T-cell (primary cell): ENCODE measurements around the gene FLNB. TPM values are rescaled to one million over a fixed set of nuclear protein-coding genes. Genes with fewer than 3 reads are reported as not detected.

Experiments used
- ATAC-seq, 4 experiments: fragments of 200-7000 bp in 3 of 4; fragments of 150-1000 bp in 1 of 4; cut with Tn5 transposase; replicated peaks in 1 of 4; 1 replicate in 3 of 4; 2 replicates in 1 of 4; pipeline ENCODE4 v1.10.0; 2021; ENCODE audit warnings: moderate library complexity in 3 of 4, mild to moderate bottlenecking in 2 of 4, moderate number of reproducible peaks in 1 of 4
- CTCF ChIA-PET, 2 donors: fragments of 300-600 bp; sonication (Branson Sonifier 250); formaldehyde crosslinking; loops; one replicate each; lab custom pipeline; 2022; ENCODE audit warnings: antibody characterized with exemption in 2 of 2; lab: Charles Lee
- POLR2A ChIA-PET, 2 donors: fragments of 300-600 bp; sonication (Branson Sonifier 250); formaldehyde crosslinking; loops; one replicate each; lab custom pipeline; 2022; ENCODE audit warnings: antibody characterized with exemption in 2 of 2; lab: Charles Lee
- DNase-seq, 35 experiments: peaks; one replicate each; pipeline versions ENCODE4 v3.0.0 to v3.0.0-alpha.2; 2013 to 2023
- H3K27ac ChIP-seq: one replicate; pipeline ENCODE4 v1.5.1; 2013; ENCODE audit warnings: low read length
- H3K27me3 ChIP-seq, 2 experiments: replicated peaks in 1 of 2; 1 replicate in 1 of 2; 2 replicates in 1 of 2; pipeline versions ENCODE4 v1.6.1 to v1.7.0; 2013; ENCODE audit warnings: low read length in 1 of 2, mixed read lengths in 1 of 2; ENCODE audit not compliant: control insufficient read depth in 2 of 2, insufficient read depth in 2 of 2; ENCODE audit errors: extremely low read depth in 1 of 2
- H3K36me3 ChIP-seq, 2 donors: 1 replicate in 1 of 2; 2 replicates in 1 of 2; pipeline versions ENCODE4 v1.6.1 to v1.7.0; 2013; ENCODE audit warnings: low read length in 1 of 2; ENCODE audit not compliant: control insufficient read depth in 2 of 2, insufficient read depth in 1 of 2; ENCODE audit errors: extremely low read depth in 1 of 2
- H3K4me1 ChIP-seq, 2 experiments: 1 replicate in 1 of 2; 2 replicates in 1 of 2; pipeline versions ENCODE4 v1.6.1 to v1.7.0; 2013; ENCODE audit warnings: low read length in 2 of 2, mixed read lengths in 1 of 2; ENCODE audit not compliant: insufficient read depth in 2 of 2, control insufficient read depth in 1 of 2; ENCODE audit errors: extremely low read depth in 1 of 2
- H3K4me3 ChIP-seq, 2 donors: 1 replicate in 1 of 2; 2 replicates in 1 of 2; pipeline versions ENCODE4 v1.5.1 to v1.7.0; 2013; ENCODE audit warnings: mild to moderate bottlenecking in 2 of 2, low read length in 1 of 2, moderate library complexity in 1 of 2; ENCODE audit not compliant: control insufficient read depth in 1 of 2; ENCODE audit errors: extremely low read depth in 1 of 2
- H3K9me3 ChIP-seq: 2 replicates; pipeline ENCODE4 v1.7.0; 2013
- H3K27ac Mint-ChIP-seq, 2 donors: one replicate each; pipeline ENCODE4 v1.8.0; 2020 to 2021; ENCODE audit warnings: mild to moderate bottlenecking in 2 of 2, mixed read lengths in 2 of 2
- H3K27me3 Mint-ChIP-seq, 2 donors: one replicate each; pipeline ENCODE4 v1.8.0; 2021 to 2022; ENCODE audit warnings: mixed read lengths in 2 of 2
- H3K36me3 Mint-ChIP-seq: one replicate; pipeline ENCODE4 v1.8.0; 2021; ENCODE audit warnings: mixed read lengths
- H3K4me1 Mint-ChIP-seq, 3 donors: one replicate each; pipeline ENCODE4 v1.8.0; 2020 to 2022; ENCODE audit warnings: mixed read lengths in 3 of 3, mild to moderate bottlenecking in 1 of 3
- H3K4me3 Mint-ChIP-seq, 3 donors: one replicate each; pipeline ENCODE4 v1.8.0; 2020 to 2022; ENCODE audit warnings: mild to moderate bottlenecking in 3 of 3, mixed read lengths in 3 of 3, moderate library complexity in 3 of 3
- H3K9me3 Mint-ChIP-seq, 3 donors: one replicate each; pipeline ENCODE4 v1.8.0; 2020 to 2022; ENCODE audit warnings: mixed read lengths in 3 of 3
- WGBS: methylation state at CpG from one replicate; pipeline ENCODE4 v1.1.5; 2013; ENCODE audit warnings: missing lambda C conversion rate; ENCODE audit not compliant: insufficient coverage; 5-methylcytosine and 5-hydroxymethylcytosine counted together
- total RNA-seq, 35 experiments: library from RNA in 6 of 35; stranded (reverse) in 6 of 35; fragments of 120-200 nt in 1 of 35; gene quantifications; one replicate each; pipeline versions ENCODE4 v1.2.1 to v1.2.4 and lab custom pipeline; 2013 to 2026

Gene FLNB
- total RNA-seq, 5 donors from 2014 or later (not counting 1 experiment from before 2014, with no cell fraction given), result 37.0 to 79.7 (median 39.4) TPM

DNA sequence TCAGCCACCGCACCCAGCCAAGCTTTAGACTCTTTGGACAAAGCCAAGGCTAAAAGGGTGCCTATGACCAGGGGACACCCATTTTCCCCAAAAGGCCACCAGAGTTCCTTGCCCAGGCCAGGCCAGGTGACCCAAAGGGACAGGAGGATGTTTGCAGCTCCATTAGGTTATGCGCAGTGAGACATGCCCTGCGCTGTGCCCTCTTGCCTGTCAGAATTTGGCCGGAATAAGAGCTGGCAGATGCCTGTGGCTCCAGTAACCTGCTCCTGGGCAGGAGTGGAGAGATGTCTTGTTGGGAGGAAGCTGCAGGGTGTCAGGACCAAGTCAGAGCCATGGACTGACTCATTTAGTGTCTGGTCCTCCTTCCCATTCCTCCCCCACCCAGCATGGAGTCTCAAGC, 182.1 kb downstream of the FLNB start:
- DNase-seq (no peak), ATAC-seq (no peak)
- Histone ChIP-seq H3K9me3 (no peaks in the 10 kb centered on the region), H3K27me3 (peaks cover 0 to 2% of the 10 kb centered on the region in 2 experiments), H3K36me3 (no peaks in the 10 kb centered on the region), H3K4me1 (peaks cover 0 to 5% of the 10 kb centered on the region in 2 experiments), H3K27ac (no peak overlapping the region), H3K4me3 (no peak overlapping the region)
- 94% methylated on average over 3 of the region's 4 CpGs for WGBS
- H3K4me3 Mint-ChIP-seq, result no peak overlapping the region
- no peaks in the 10 kb centered on the region for H3K36me3 Mint-ChIP-seq
- ChIA-PET POLR2A (no interaction called here), CTCF (interaction anchor here in 1 of 2 donors (0.7 to 0.9 kb wide), 2 partner anchors 12 to 20 kb away, joined by 3 read pairs; partner anchors contain the start of gene DNASE1L3)
- no peaks in the 10 kb centered on the region for H3K9me3 Mint-ChIP-seq
- no peaks in the 10 kb centered on the region for H3K27me3 Mint-ChIP-seq
- peaks cover 0 to 2% (median 2%) of the 10 kb centered on the region in 3 donors for H3K4me1 Mint-ChIP-seq
- no peak overlapping the region for H3K27ac Mint-ChIP-seq

DNA sequence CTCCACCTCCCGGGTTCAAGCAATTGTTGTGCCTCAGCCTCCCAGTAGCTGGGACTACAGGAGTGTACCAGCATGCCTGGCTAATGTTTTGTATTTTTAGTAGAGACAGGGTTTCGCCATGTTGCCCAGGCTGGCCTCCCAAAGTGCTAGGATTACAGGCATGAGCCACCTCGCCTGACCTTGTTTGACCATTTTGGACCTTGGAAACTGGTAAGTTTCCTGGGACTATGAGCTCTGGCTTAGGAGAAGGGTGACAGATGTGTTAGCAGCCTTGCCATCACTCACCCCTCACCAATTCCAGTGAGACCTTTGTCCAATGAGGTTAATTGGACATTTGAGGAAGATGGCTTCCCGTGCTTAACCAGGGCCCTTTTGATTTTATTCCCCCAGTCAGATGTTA, 182.7 kb downstream of the FLNB start:
- H3K4me1 ChIP-seq, result peaks cover 0 to 5% of the 10 kb centered on the region in 2 experiments
- H3K9me3 ChIP-seq, result no peaks in the 10 kb centered on the region
- no peak for DNase-seq
- Mint-ChIP-seq H3K27me3 (no peaks in the 10 kb centered on the region), H3K36me3 (no peaks in the 10 kb centered on the region), H3K27ac (no peak overlapping the region), H3K4me1 (peaks cover 0 to 2% (median 2%) of the 10 kb centered on the region in 3 donors), H3K4me3 (no peak overlapping the region), H3K9me3 (no peaks in the 10 kb centered on the region)
- CTCF ChIA-PET, result interaction anchor here in 1 of 2 donors (0.7 kb wide), 1 partner anchor 20 kb away, joined by 3 read pairs; the partner anchor contains the start of gene DNASE1L3
- H3K27ac ChIP-seq, result no peak overlapping the region
- POLR2A ChIA-PET, result no interaction called here
- WGBS, result 83% methylated on average over 2 of the region's 4 CpGs
- H3K4me3 ChIP-seq, result no peak overlapping the region
- peaks cover 0 to 2% of the 10 kb centered on the region in 2 experiments for H3K27me3 ChIP-seq
- ATAC-seq, result no peak
- H3K36me3 ChIP-seq, result no peaks in the 10 kb centered on the region

DNA sequence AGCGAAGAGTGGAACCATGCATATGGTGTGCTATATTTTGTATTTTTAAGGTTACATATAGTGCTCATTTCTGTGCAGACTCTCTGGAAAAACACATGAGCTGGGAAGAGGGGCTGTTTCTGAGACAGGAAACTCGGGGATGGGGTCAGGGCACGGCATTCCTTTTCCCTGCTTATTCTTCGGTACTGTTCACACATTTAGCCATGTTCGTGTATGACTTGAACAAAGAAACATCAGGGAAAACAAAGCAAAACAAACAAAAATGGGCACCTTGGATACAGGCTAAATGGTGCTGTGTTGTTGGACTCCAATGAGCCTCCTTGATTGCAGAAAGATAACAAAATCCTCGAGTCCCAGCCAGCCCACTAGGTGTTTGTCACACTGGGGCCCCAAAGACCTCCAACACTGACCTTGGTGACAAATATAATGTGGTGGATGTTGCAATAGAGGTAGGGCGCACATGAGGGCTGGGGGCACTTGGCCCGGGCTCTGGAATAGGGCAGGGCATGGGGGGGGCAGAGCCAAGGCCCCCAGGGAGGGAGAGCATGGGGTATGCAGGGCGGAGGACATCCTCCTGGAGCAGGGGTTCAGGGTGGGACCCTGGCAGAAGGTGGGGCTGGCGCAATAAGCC, 183.3 kb downstream of the FLNB start:
- WGBS, result 70% methylated on average over 7 of the region's 10 CpGs
- Histone ChIP-seq H3K4me3 (no peak overlapping the region), H3K27me3 (peaks cover 0 to 2% of the 10 kb centered on the region in 2 experiments), H3K9me3 (no peaks in the 10 kb centered on the region), H3K36me3 (no peaks in the 10 kb centered on the region), H3K4me1 (peaks cover 0 to 5% of the 10 kb centered on the region in 2 experiments), H3K27ac (no peak overlapping the region)
- H3K4me3 Mint-ChIP-seq, result no peak overlapping the region
- H3K4me1 Mint-ChIP-seq, result peaks cover 0 to 2% (median 2%) of the 10 kb centered on the region in 3 donors
- ChIA-PET POLR2A (no interaction called here), CTCF (interaction anchor here in 1 of 2 donors (0.6 kb wide), 1 partner anchor 221 kb away, joined by 3 read pairs; no protein-coding TSS in a partner anchor)
- H3K9me3 Mint-ChIP-seq, result no peaks in the 10 kb centered on the region
- no peaks in the 10 kb centered on the region for H3K27me3 Mint-ChIP-seq
- H3K27ac Mint-ChIP-seq, result no peak overlapping the region
- no peak for ATAC-seq
- DNase-seq, result no peak
- H3K36me3 Mint-ChIP-seq, result no peaks in the 10 kb centered on the region

GRCh38 chr3:58192069-58192468, 183.8 kb downstream of the FLNB start:
- H3K9me3 ChIP-seq, result no peaks in the 10 kb centered on the region
- H3K4me1 ChIP-seq, result peaks cover 0 to 5% of the 10 kb centered on the region in 2 experiments
- Mint-ChIP-seq H3K36me3 (no peaks in the 10 kb centered on the region), H3K9me3 (no peaks in the 10 kb centered on the region), H3K27me3 (no peaks in the 10 kb centered on the region), H3K4me3 (no peak overlapping the region), H3K27ac (no peak overlapping the region), H3K4me1 (peaks cover 0 to 2% (median 2%) of the 10 kb centered on the region in 3 donors)
- H3K27ac ChIP-seq, result no peak overlapping the region
- H3K27me3 ChIP-seq, result peaks cover 0 to 2% of the 10 kb centered on the region in 2 experiments
- DNase-seq (no peak), ATAC-seq (no peak)
- ChIA-PET POLR2A (no interaction called here), CTCF (interaction anchor here (0.6 kb wide), 2 partner anchors 221 to 391 kb away, joined by 3 read pairs; no protein-coding TSS in a partner anchor)
- no peaks in the 10 kb centered on the region for H3K36me3 ChIP-seq
- 53% methylated on average over 2 of the region's 5 CpGs for WGBS
- no peak overlapping the region for H3K4me3 ChIP-seq

DNA sequence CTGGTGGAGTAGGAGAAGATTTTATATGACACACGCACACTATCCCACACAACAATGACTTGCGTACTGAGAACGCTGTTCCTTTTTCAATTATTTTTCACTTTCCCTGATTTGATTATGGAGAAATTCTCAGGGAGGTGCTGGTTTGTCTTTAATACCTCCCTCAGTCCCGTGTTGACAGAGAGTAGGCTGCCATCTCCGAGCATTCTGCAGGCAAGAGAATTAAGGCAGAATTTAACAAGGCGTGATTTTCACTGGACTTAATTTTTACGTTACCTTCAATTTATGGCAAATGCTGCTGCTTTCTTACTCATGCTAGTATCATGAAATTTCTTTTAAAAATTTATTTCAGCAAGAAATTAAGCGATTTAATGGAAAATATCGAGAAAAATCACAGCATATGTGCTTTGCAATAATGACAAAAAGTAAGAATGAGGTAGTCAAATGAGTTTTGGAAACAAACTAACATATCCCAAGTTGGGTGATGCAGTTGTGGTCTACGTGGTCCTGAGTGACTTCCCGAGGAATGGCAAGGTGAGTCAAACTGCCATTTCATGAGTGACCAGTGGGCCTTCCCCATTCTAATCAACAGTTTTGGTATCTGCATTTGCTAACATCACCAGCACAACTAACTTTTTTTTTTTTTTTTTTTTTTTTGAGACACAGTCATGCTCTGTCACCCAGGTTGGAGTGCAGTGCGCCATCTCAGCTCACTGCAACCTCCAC, 185.6 kb downstream of the FLNB start:
- DNase-seq (no peak), ATAC-seq (no peak)
- H3K27me3 Mint-ChIP-seq, result no peaks in the 10 kb centered on the region
- no peaks in the 10 kb centered on the region for H3K9me3 Mint-ChIP-seq
- Histone ChIP-seq H3K4me3 (no peak overlapping the region), H3K27ac (no peak overlapping the region), H3K9me3 (no peaks in the 10 kb centered on the region), H3K27me3 (peaks cover 0 to 2% of the 10 kb centered on the region in 2 experiments), H3K36me3 (no peaks in the 10 kb centered on the region), H3K4me1 (no peaks in the 10 kb centered on the region)
- no peaks in the 10 kb centered on the region for H3K4me1 Mint-ChIP-seq
- H3K27ac Mint-ChIP-seq, result no peak overlapping the region
- no peaks in the 10 kb centered on the region for H3K36me3 Mint-ChIP-seq
- CTCF ChIA-PET, result no interaction called here
- no peak overlapping the region for H3K4me3 Mint-ChIP-seq
- 100% methylated on average over 3 of the region's 12 CpGs for WGBS
- POLR2A ChIA-PET, result no interaction called here

GRCh38 chr3:58197588-58197987, 189.4 kb downstream of the FLNB start:
- Mint-ChIP-seq H3K27me3 (peaks cover 0 to 8% of the 10 kb centered on the region in 2 donors), H3K36me3 (no peaks in the 10 kb centered on the region), H3K27ac (no peak overlapping the region), H3K9me3 (peaks cover 0 to 5% (median 0%) of the 10 kb centered on the region in 3 donors), H3K4me1 (peaks cover 2 to 10% (median 8%) of the 10 kb centered on the region in 3 donors), H3K4me3 (no peak overlapping the region)
- Histone ChIP-seq H3K4me3 (no peak overlapping the region), H3K9me3 (no peaks in the 10 kb centered on the region), H3K4me1 (peaks cover 0 to 4% of the 10 kb centered on the region in 2 experiments), H3K27ac (no peak overlapping the region), H3K36me3 (no peaks in the 10 kb centered on the region), H3K27me3 (peaks cover 0 to 8% of the 10 kb centered on the region in 2 experiments)
- WGBS, result 92% methylated on average over 10 of the region's 10 CpGs
- ChIA-PET POLR2A (no interaction called here), CTCF (interaction anchor here in 1 of 2 donors (0.6 kb wide), 1 partner anchor 19 kb away, joined by 10 read pairs; no protein-coding TSS in a partner anchor)
- ATAC-seq, result no peak
- no peak for DNase-seq
